K562 (cell line): ENCODE measurements around the gene BNIP2. TPM values are rescaled to one million over a fixed set of nuclear protein-coding genes. Genes with fewer than 3 reads are reported as not detected.

Source experiments
- CCNT2 ChIP-seq: IDR thresholded peaks from 2 replicates; pipeline ENCODE4 v1.6.1; 2011; ENCODE audit warnings: borderline replicate concordance, low read depth, mild to moderate bottlenecking, moderate library complexity, mixed read lengths, low read length; ENCODE audit not compliant: insufficient read length; ENCODE audit errors: extremely low read depth
- ILK ChIP-seq: fragments of 450-650 bp; IDR thresholded peaks from 2 replicates; pipeline ENCODE4 v1.6.1; 2016; ENCODE audit warnings: missing genetic modification characterization, low read depth, mild to moderate bottlenecking, missing compliant biosample characterization, moderate library complexity, borderline replicate concordance
- LCOR ChIP-seq: sonication (generic); formaldehyde crosslinking; IDR thresholded peaks from 2 replicates; pipeline ENCODE4 v1.8.0; 2022; ENCODE audit warnings: mild to moderate bottlenecking, missing genetic modification reagents
- MBD2 ChIP-seq: sonication (generic); IDR thresholded peaks from 2 replicates; pipeline ENCODE4 v1.6.1; 2016; ENCODE audit warnings: low read depth, borderline replicate concordance
- NR2C2 ChIP-seq, 2 experiments: fragments of 200-800 bp in 1 of 2; sonication (Bioruptor generic) in 1 of 2; sonication (generic) in 1 of 2; formaldehyde crosslinking in 1 of 2; IDR thresholded peaks; 2 replicates each; pipeline versions ENCODE4 v1.6.1 to v1.8.0; 2016 to 2022; ENCODE audit warnings: mild to moderate bottlenecking in 1 of 2, missing compliant biosample characterization in 1 of 2, missing genetic modification characterization in 1 of 2, missing genetic modification reagents in 1 of 2
- NRF1 ChIP-seq, 2 experiments: fragments of 450-650 bp; IDR thresholded peaks in 1 of 2; conservative IDR thresholded peaks in 1 of 2; 2 replicates each; pipeline ENCODE4 v1.6.1; 2014; ENCODE audit warnings: mild to moderate bottlenecking in 2 of 2
- POLR2G ChIP-seq: fragments of 200-400 bp; formaldehyde crosslinking; IDR thresholded peaks from 2 replicates; pipeline ENCODE4 v1.6.1; 2017; ENCODE audit warnings: low read depth, mild to moderate bottlenecking, antibody characterized with exemption, low read length, moderate library complexity
- PTRF ChIP-seq: fragments of 450-650 bp; IDR thresholded peaks from 2 replicates; pipeline ENCODE4 v1.6.1; 2016; ENCODE audit warnings: mild to moderate bottlenecking, missing genetic modification characterization, missing compliant biosample characterization
- RB1 ChIP-seq: fragments of 450-650 bp; IDR thresholded peaks from 2 replicates; pipeline ENCODE4 v1.6.1; 2017; ENCODE audit warnings: low read depth, mild to moderate bottlenecking
- SMARCE1 ChIP-seq: fragments of 450-650 bp; IDR thresholded peaks from 2 replicates; pipeline ENCODE4 v1.7.1; 2016; ENCODE audit warnings: mild to moderate bottlenecking
- SRSF3 ChIP-seq: fragments of 200-400 bp; formaldehyde crosslinking; IDR thresholded peaks from 2 replicates; pipeline ENCODE4 v1.6.1; 2016; ENCODE audit warnings: mild to moderate bottlenecking, low read length, moderate library complexity; ENCODE audit not compliant: insufficient read depth
- UBTF ChIP-seq, 2 experiments: IDR thresholded peaks; 2 replicates each; pipeline ENCODE4 v1.6.1; 2012; ENCODE audit warnings: improper control_type of control experiment in 2 of 2, low read depth in 2 of 2, low read length in 2 of 2, borderline replicate concordance in 1 of 2
- ZFPM2 ChIP-seq: fragments of 250-450 bp; sonication (Bioruptor Pico); IDR thresholded peaks from 2 replicates; pipeline ENCODE4 v1.5.1; 2022; ENCODE audit warnings: mild to moderate bottlenecking
- ZNF398 ChIP-seq: fragments of 250-450 bp; sonication (Bioruptor Pico); IDR thresholded peaks from 2 replicates; pipeline ENCODE4 v1.8.0; 2021; ENCODE audit warnings: moderate library complexity, mild to moderate bottlenecking, inconsistent platforms
- ZNF76 ChIP-seq: fragments of 250-450 bp; sonication (Bioruptor Pico); IDR thresholded peaks from 2 replicates; pipeline ENCODE4 v1.4.0; 2020; ENCODE audit warnings: mild to moderate bottlenecking, moderate library complexity, borderline replicate concordance
- ZNF77 ChIP-seq: fragments of 250-450 bp; sonication (Bioruptor Pico); IDR thresholded peaks from 2 replicates; pipeline ENCODE4 v1.5.0; 2020
- polyA plus RNA-seq, 8 experiments: library from polyadenylated mRNA; depleted of rRNA in 4 of 8; stranded (reverse) in 5 of 8; unstranded in 3 of 8; fragments of >200 nt; fragmentation: Nextera tagmentation in 2 of 8; fragmentation: Illumina TruSeq in 1 of 8; extraction: Ambion mirVana in 2 of 8; extraction: Trizol in 1 of 8; gene quantifications; 2 replicates each; pipeline versions ENCODE4 v1.2.1 to v1.2.3, GENCODE V29; 2011 to 2014; ENCODE audit warnings: inconsistent platforms in 1 of 8, missing spikeins in 1 of 8
- total RNA-seq, 7 experiments: library from RNA; depleted of rRNA in 6 of 7; stranded (reverse); fragments of >200 nt in 6 of 7; fragmentation: Illumina TruSeq in 2 of 7; extraction: Trizol in 2 of 7; gene quantifications; 2 replicates each; pipeline versions ENCODE4 v1.2.1 to v1.2.3, GENCODE V29; 2011 to 2021; ENCODE audit warnings: low replicate concordance in 1 of 7
- TF ChIP-seq, protein P1 (sequence below): fragments of 450-650 bp; IDR thresholded peaks from 2 replicates; pipeline ENCODE4 v1.6.1; 2016; ENCODE audit warnings: borderline replicate concordance

BNIP2 gene
- total and polyA plus RNA-seq, 9 of the 15 experiments (the other 6 are each of a cell fraction or from before 2014, with no cell fraction given), result 19.6 to 88.0 (median 52.5) TPM

GRCh38 chr15:59656897-59657634 lies 32.1 kb downstream of the BNIP2 start, which contains the start of gene GTF2A2 (continued):
- TF ChIP-seq LCOR (CRISPR knock-in tag) (peak; percentile 46; the same call in 1 of the 2 replicates), CCNT2 (peak; percentile 36), UBTF (IDR thresholded peaks at IDR 0.05; ENCODE audit: borderline replicate concordance in 1 of 2, low read depth in 2 of 2, low read length in 2 of 2) (peak in 1 of 2 experiments; percentile 29; a peak in 1 of 4 replicates), POLR2G (peak; percentile 99), MBD2 (0 out of 2 replicates have a peak, but pooled peaks have one; percentile 43), NRF1 (conservative IDR thresholded peaks at IDR 0.05 in 1 of 2, IDR thresholded peaks at IDR 0.05 in 1 of 2) (peak; percentile 51 to 63), SRSF3 (0 out of 2 replicates have a peak, but pooled peaks have one; percentile 83), ZNF76 (0 out of 2 replicates have a peak, but pooled peaks have one; percentile 32), ZNF398 (CRISPR knock-in tag) (no peak), NR2C2 (CRISPR knock-in tag; IDR thresholded peaks at IDR 0.05) (peak; percentile 97), NR2C2 (tag; IDR thresholded peaks at IDR 0.05) (peak; percentile 99), RB1 (peak; percentile 67; the same call in 1 of the 2 replicates), SMARCE1 (no peak), ZFPM2 (peak; percentile 41; the same call in 1 of the 2 replicates), PTRF (no peak), ILK (tag) (no peak), ZNF77 (no peak)
- TF ChIP-seq, protein P1, sequence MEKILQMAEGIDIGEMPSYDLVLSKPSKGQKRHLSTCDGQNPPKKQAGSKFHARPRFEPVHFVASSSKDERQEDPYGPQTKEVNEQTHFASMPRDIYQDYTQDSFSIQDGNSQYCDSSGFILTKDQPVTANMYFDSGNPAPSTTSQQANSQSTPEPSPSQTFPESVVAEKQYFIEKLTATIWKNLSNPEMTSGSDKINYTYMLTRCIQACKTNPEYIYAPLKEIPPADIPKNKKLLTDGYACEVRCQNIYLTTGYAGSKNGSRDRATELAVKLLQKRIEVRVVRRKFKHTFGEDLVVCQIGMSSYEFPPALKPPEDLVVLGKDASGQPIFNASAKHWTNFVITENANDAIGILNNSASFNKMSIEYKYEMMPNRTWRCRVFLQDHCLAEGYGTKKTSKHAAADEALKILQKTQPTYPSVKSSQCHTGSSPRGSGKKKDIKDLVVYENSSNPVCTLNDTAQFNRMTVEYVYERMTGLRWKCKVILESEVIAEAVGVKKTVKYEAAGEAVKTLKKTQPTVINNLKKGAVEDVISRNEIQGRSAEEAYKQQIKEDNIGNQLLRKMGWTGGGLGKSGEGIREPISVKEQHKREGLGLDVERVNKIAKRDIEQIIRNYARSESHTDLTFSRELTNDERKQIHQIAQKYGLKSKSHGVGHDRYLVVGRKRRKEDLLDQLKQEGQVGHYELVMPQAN, result peak; percentile 68; the same call in 1 of the 2 replicates
